HG03575 (cell line): ENCODE measurements around the gene CDK6.

Source experiments
- ATAC-seq: cut with Tn5 transposase; IDR thresholded peaks from one replicate; pipeline ENCODE4 v1.9.1; 2021; ENCODE audit not compliant: unreplicated experiment, insufficient number of reproducible peaks, low FRiP score; ENCODE audit errors: extremely low read depth

CDK6 gene

DNA sequence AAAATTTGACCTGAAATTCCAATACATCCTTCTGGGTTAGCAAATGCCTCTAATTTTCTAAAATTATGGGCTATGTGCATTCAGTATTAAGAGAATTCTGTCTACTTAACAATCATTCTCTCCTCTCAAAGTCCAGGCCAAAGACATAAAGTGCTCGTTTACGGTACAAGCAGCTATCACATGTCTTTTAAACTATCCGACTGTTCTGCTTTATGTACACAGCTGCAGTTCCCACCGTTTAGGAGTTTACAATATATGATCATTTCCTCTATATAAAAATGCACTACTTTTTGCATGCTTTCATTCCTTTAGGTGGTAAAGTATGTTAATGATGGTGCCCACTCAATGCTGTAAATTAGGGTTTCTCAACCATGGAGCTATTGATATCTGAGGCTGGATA lies 34.0 kb downstream of the CDK6 start:
- ATAC-seq: no peak

DNA sequence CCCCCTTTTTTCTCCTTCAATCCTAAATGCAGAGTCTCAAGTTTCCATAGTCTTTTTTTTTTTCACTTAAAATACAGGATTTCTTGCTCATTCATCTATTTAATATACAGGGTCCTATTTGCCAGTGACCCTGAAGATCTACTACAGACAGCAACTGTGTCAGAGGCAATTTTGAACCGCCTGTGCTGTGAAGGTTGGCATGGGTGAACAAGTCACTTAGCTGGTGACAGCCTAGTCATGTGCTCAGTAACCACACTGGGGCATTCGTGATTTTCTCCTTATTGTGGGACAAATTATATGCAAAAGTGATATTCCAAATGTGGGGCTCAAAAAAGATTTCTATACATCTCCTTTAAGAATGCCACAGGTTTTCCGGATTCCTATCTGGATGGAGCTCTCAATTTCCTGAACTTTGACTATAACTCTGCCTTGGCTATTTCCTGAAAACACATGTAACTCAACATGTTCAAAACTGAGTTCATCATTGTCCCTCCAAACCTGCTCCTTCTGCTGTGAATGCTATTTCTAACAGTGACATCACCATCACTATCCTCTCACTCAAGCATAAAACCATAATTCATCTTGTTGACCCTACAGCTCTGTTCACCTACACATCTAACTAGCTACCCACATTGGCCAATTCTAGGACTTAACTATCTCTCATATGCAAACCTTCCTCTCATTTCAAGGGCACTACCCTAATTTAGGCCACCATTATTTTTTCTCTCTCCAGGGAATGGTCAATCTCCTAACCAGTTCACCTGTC lies 36.7 kb downstream of the CDK6 start:
- no peak for ATAC-seq

DNA sequence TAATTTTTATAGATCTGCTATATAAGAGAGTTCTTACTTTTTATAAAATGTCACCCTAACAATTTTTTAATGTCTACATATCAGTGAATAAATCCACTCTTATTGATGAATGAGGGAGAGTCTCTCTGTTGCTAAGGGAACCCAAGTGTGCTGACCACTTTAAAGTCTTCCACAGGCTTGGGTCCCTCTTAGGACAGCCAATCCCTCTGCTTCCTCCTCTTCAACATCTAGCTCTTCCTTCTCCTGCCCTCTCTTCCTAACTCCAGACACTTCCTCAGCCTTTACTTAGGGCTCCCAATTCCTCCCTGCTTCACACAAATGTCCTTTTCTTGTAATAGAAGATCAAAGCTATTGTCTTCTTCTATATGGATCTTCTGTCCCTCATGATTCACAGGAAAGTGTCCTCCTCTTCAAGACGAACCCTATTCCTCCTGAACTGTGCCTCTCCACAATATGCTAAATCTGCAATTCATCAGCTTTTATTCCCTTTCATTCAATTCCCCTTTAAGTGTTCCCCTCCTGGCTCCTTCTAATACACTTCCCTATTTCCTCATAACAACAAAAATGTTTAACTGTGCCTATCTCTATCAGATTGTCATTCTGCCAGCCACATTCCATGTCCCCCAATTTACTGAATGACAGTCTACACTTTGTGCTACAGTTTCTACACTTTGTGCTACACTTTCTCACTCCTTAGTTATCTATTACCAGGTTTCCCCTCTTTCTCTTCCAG lies 37.7 kb downstream of the CDK6 start:
- no peak for ATAC-seq

DNA sequence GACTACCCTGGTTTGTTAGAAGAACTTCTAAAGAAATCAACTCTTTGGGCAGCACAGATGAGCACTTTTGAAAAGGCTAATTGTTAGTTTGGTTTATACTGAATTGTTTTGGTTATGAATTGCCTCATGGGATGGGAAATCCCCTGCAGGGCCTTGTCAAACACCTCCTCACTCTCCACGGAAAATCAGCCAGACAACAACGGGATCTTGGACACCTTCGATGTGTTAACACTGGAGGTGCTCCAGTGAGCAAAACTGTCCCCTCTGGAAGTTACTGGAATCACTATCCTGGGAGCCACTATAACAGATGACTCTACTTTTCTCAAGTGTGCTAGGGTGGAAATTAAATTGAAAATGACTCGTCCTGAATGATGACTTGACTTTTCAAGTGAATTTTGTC lies 38.7 kb downstream of the CDK6 start:
- ATAC-seq: no peak

DNA sequence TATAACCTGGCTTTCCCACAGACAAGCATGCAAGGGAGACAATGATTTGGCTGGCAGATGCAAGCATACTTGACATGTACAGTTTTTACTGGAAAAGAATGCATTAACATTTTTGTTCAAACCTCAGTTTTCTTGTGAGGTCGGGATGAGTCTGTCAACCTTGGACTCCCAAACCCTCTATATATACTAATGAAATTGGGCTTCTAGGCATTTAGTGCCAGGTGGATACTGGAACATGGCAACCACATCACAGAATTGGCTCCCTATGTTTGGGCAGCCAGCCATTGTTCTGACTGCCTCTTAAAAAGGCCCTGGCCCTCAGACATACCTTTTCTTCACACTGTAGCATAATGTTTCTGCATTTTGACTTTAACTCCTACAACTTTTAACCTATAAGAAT lies 39.1 kb downstream of the CDK6 start:
- no peak for ATAC-seq

DNA sequence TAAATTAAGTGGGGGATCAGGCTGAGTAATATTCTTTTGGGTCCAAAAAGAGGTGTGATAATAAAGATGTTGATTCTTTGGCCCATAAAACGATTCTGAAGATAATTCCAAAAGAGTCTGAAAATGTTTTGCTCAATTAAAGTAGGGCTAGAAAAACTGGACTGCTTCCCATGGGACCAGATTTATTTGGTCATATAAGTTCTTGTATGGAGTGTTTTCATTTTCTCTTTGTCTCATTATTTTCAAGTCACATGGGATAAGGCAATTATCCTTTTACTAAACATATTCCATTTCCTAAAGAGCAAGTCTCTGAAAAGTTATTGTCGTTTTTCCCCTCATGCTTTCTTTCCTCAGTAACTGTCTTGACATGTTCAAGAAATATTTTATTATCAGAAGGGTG lies 41.5 kb downstream of the CDK6 start:
- no peak for ATAC-seq

DNA sequence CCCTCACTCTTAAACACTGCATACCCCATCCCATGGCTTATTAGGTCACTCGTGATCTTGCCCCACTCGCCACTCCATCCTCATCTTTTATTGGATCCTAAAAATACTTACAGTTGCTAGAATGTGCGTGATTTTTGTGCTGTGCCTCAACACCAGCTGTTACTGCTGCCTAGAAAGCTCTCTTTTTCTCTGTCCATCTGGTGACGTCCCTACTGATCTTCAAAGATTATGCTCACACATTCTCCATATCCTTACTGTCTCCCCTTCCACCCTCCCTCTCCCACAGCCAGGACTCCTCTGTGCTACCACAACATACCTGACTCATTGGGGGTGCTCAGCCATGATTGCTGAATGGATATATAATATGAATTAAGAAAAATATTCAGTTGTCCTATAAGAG lies 42.0 kb downstream of the CDK6 start:
- no peak for ATAC-seq

DNA sequence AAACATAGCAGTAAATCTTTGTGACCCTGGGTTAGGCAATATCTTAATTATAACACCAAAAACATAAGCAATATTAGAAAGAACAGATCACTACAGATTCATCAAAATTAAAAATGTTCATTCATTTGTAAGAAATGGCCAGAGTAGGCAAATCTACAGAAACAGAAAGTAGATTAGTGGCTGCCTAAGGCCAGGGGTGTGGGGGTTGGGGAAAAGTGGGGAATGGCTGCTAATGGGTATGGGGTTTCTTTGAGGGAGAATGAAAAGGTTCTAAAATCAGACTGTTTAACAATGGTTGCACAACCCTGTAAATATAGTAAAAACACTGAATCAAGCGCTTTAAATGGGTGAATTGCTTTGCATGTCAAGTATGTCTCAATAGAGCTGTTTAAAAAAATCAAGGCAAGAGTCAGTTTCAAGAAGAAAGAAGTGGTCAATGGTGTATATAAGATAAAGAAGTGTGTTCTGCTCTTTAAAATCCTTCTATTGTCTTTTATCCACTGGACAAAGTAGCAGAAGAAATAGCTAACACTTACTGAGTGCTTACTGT lies 42.6 kb downstream of the CDK6 start:
- no peak for ATAC-seq

DNA sequence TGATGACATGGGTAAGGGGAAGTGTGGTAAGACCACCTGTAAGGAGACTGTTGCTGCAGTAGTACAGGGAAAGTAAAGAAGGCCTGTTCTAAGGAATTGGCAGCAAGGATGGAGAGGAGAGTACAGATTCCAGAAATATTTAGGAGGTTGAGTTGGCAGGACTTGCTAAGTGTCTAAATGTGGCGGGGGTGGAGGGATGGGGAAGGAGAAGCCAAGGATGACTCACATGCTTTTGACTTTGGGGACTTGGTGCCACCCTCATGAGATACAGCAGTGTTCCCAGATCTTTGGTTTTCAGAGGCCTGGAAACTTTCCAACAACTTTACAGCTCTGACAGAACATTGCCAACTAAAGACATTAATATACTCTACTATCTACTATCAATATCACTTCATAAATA lies 45.4 kb downstream of the CDK6 start:
- no peak for ATAC-seq

DNA sequence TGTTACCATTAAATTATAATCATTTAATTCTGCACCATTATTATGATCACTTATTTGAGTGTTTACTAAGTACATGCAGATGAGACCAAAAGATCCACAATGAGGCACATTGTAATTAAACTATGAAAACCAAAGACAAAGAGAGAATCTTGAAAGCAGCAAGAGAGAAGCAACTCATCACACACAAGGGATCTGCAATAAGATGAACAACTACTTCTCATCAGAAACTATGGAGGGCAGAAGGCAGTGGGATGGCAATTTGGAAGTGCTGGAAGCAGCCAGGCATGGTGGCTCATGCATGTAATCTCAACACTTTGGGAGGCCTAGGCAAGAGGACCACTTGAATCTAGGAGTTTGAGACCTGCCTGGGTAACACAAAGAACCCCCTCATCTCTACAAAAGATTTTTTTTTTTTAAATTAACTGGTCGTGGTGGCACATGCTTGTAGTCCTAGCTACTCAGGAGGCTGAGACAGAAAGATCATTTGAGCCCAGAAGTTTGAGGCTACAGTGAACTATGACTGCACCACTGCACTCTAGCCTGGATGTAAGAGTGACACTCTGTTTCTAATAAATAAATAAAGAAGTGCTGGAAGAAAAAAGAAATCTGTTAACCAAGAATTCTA lies 47.7 kb downstream of the CDK6 start:
- ATAC-seq: no peak

DNA sequence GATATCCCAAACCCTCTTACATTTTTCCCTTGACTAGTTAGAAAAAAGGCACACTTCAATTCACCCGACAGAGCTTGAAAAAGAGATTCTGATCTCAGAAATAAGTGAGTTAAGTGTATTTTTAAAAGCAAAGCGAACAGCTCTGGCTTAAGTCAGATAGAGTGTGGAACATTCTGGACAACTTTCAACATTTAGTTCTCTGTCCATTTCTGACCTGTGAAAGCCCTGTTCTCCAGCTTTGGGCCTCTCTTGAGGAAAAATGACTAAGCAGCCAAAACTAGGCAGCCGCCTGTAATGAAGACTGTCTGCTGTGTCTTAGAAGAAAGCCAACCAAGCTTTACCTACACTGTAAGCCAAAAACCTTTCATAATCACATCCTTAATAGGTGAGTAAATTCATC lies 50.5 kb downstream of the CDK6 start:
- ATAC-seq: no peak

DNA sequence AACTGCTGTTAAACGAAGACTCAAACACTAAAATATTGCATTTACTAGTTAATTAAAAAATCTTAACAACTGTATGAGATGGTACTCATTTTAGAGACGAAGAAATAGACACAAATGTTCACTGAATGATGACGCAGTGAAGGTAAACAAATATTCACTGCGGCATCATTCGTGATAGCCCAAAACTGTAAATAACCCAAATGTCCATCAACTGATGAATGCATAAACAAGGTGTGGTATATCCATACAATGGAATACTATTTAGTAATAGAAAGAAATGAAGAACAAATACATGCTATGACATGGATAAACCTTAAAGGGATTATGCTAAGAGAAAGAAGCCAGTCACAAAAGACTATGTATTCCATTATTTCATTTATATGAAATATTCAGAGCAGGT lies 51.4 kb downstream of the CDK6 start:
- no peak for ATAC-seq

DNA sequence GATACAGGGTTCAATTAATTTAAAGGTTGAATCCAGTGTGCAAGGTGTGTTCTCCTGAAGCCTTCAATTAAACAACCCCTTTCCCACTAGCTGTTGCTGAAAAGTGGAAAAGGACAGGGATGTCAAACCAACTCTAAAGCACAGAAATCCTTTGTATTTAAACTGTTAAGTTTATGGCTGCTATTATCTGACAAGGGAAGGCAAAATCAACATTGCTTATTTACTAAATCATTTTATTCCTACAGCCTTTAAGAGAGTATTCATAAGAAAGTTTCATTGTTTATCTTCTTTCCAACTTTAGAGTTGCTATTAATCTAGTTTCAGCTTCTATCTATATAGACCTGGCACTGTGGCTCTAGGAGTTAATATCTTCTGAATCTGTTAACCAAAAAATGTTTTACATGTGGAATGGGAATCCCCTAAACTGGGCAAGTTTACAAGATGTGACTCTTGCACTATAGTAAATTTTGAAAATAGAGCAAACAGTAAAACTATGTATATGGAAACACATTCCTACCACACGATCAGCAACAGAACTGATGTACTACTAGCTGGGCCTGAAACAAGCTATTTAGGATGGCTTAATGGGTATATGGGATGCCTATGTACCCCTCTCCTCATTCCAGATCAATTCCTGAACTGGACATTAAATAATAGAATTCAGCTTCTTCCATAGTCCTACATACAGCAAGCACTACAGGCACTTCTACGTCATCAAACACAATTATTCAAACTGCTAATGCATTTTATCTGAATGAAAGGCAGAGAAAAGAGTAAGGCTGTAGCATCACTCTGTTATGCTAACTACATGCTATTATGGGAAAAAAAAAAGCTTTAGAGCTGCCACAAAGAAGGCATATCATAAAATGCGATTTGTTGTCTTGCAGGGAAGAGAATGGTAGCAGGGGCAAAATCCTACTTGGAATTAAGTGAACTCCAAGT lies 52.8 kb downstream of the CDK6 start:
- ATAC-seq: no peak

DNA sequence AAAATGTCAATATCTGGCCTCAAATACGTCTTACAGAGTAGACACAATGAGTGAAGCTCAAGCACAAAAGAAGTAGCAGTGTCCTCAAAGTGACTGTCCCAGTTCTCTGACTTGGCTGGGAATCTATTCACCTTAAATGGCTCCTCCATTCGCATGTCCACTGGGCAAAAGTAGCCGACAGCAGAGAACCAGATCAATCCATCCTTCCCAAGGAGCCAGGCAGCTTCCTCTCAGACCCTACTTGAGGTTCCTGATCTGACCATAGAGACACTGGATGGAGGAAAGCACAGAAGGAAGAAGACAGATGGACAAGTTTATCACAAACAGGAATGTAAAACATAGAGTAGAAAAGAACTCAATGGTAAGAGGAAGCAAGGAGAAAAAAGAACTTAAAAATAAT lies 53.5 kb downstream of the CDK6 start:
- no peak for ATAC-seq

DNA sequence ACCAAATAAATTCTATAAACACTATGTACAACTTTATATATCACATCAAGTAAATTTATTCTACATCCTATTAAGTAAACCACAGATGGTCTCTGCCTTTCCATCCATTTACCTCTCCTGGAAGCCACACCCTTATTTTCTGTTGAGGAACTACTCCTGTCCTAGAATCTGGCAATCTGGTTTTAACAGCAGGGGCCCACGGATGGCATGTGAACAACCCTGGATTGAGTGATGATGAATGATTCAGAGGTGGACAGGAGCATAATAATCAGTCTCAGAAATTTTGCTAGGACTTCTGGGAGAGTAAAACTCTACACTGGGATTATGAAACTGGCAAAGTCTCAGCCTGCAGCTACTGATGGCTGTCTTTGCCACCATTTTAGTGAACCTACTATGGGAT lies 54.1 kb downstream of the CDK6 start:
- ATAC-seq: no peak

DNA sequence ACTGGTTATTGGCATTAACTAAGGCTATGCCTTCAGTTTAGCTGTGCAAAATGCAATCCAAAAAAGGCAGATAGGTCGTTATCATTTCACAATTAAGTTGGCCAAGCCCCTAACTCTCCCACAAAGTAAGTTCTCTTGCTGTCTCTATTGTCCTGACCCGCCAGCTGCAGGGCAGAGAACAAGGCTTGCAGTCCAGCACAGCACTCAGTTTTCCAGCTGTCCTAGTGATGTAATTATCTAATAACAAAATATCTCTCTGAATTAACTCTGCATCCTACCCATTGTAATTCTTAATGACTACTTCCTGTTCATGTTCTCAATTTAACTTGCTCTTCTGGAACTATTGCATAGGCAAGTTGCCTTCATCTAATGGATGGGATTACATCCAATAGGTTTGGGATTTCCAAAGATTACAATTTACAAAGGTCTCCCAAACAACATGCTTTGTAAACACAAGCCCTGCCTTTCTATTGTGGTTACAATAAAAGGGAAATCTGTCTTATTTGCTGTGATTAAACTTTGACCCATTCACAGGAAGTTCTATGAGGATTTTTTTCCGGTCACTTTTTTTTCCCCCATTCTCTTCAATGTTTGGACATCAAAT lies 55.2 kb downstream of the CDK6 start:
- no peak for ATAC-seq

DNA sequence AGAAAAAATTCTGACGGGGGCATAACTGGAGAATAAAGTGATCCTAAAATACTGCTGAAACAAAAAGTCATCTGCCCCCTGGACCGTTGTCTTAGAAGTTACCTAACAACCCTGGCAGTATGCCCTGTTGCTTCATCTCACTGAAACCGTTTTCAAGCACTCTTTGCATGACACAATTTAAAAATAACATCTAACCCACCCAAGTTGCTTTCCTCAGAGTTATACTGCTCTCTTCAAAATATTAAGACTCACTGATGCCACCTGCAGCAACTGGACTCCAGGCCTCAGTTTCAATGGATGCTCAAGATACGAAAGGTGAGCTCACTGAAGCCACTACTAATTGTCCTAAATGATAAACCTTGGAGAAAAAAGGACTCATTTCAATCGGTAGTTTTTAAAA lies 57.4 kb downstream of the CDK6 start:
- no peak for ATAC-seq

DNA sequence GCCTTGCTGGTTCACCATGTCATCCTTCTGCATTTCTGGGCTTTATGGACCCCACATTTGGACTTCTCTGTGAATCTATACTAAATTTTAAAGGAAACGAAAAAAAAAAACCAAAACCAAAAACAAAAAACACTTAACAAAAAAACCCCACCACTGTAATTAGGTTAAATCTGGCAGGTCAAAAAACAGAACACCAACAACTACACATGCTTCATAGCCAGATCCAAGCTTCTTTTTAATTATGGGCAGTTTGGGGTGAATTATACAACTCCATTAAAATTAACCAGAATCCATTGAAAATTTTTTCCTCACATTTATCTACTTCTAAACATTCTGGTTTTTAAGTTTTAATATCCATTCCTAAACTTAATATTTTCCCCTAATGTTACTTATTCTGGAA lies 58.4 kb downstream of the CDK6 start:
- no peak for ATAC-seq

DNA sequence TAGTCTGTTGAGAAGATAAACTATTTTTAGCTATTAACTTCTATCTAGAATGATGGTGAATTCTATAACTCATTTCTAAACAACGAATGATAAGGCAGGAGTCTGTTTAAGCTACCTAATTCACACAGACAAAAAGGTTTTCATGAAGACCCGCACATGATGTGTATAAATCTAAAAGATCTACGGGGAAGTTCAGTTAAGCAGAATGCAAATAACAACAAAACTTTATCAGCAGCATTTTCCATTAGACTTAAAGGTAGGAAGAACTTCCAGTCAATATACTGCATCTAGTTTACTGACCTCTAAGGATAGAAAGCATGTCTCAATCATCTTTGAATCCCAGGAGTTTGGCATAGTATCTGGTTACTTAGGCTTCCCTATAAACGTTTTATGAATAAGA lies 62.6 kb downstream of the CDK6 start:
- ATAC-seq: no peak
